GM19240 (cell line): ENCODE results near the gene MTMR2.
A peak's percentile ranks its signal among the peaks of the same experiment; 100 is the strongest.
"Not testable (repeated sequence)": the region's sequence is repeated elsewhere in the genome, so short reads cannot be mapped to it uniquely, and the experiment has no call there.

Experiments used
- DNase-seq: peaks from one replicate; pipeline ENCODE4 v3.0.0; 2011; ENCODE audit warnings: low spot score; ENCODE audit not compliant: insufficient read length

MTMR2 gene

DNA sequence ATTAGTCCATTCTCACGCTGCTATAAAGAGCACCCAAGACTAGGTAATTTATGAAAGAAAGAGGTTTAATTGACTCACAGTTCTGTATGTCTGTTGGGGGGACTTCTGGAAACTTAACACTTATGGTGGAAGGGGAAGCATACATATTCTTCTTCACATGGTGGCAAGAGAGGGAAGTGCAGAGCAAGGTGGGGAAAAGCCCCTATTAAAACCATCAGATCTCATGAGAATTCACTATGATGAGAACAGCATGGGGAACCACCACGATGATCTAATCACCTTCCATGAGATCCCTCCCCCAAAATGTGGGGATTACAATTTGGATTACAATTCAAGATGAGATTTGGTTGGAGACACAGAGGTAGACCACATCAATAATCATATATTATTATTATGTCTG lies 107.9 kb downstream of the MTMR2 start:
- no peak for DNase-seq

DNA sequence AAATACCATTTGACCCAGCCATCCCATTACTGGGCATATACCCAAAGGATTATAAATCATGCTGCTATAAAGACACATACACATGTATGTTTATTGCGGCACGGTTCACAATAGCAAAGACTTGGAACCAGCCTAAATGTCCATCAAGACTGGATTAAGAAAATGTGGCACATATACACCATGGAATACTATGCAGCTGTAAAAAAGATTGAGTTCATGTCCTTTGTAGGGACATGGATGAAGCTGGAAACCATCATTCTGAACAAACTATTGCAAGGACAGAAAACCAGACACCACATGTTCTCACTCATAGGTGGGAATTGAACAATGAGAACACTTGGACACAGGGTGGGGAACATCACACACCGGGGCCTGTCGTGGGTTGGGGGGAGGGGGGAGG lies 112.9 kb downstream of the MTMR2 start:
- not testable (repeated sequence) for DNase-seq

DNA sequence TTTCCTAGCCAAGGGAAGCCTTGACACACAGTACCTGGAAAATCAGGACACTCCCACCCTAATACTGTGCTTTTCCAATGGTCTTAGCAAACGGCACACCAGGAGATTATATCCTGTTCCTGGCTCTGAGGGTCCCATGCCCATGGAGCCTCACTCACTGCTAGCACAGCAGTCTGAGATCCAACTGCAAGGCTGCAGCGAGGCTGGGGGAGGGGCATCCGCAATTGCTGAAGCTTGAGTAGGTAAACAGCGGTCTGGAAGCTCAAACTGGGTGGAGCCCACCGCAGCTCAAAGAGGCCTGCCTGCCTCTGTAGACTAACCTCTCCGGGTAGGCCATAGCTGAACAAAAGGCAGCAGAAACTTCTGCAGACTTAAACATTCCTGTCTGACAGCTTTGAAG lies 117.4 kb downstream of the MTMR2 start:
- DNase-seq = not testable (repeated sequence)

DNA sequence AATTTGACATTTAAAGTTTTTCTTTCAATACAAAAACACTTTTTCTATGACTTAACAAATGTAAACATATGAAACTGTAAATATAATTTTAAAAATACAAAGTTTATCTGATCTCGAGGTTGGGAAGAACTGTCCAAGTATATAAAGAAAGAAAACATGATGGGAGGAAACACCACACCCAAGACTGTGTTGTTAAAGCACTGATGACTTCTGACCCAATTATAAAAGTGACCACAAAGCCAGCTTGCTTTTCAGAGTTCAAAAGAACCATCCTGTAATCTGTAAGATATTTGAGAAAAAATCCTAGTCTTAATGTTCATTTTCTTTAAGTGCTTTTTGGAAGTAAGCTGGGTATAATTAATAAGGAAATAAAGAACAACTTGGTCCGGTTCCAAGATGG lies 118.0 kb downstream of the MTMR2 start:
- no peak for DNase-seq

DNA sequence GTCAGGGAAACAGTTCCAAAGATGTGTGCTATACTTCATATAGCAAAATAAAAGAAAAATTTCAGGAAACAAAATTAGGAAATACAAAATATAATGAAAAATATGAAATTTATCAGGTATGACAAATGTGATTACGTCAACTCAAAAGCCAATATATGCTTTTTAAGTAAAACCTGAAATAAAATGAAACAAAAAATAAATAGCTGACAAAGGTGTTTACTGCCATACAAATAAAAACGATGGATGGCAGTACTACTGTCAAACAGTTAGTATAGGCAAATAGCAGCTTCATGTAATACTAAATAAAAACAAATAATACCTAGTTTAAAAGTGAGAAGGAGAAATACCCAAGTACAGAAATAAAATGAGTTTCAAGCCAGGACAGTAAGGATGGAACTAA lies 119.9 kb downstream of the MTMR2 start:
- no peak for DNase-seq

DNA sequence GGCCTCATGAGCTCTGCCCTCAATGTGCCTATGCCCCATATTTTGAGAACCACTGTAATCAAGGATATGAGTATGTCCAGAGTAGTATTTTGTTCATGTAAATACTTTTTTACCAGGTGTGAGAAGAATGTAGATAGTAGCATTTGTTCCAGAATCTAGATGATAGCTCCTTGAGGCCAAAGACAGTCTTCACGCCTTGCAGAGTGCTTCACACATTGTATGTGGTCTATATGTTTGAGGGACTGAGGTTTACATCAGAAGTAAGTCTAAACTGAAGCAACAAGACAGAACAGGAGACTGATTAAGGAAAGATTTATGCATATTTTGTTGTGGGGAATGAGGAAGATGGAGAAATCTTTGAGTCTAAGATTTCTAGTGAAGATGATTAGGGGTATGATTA lies 121.1 kb downstream of the MTMR2 start:
- DNase-seq = no peak

DNA sequence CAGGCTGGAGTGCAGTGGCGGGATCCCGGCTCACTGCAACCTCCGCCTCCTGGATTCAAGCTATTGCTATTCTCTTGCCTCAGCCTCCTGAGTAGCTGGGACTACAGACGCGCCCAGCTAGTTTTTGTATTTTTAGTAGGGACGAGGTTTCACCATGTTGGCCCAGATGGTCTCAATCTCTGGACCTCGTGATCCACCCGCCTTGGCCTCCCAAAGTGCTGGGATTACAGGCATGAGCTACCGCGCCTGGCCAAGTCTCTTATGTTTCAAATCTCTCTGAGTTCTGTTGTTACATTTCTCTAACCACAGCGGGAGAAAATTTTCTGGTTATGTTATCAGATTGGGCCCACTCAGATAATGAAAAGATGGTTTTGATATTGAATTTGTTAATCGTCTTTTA lies 123.5 kb downstream of the MTMR2 start:
- DNase-seq = no peak

DNA sequence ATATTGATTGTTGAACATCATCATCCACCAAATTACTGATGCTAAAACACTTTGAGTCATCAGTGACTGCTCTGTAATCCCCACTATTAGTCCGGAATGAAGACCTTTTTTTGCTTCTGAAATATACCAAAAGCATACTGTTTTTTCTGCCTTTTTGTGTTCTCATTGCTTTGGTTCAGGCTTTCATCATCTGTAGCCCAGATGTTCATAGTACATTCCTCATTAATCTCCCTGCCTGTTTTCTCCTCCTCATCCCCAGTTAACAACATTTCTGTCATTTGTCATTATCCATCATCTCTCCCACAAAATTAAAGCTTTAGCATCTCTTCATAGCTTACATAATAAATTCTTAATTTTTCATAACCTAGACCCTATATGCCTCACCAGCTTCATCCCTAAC lies 124.4 kb downstream of the MTMR2 start:
- no peak for DNase-seq

DNA sequence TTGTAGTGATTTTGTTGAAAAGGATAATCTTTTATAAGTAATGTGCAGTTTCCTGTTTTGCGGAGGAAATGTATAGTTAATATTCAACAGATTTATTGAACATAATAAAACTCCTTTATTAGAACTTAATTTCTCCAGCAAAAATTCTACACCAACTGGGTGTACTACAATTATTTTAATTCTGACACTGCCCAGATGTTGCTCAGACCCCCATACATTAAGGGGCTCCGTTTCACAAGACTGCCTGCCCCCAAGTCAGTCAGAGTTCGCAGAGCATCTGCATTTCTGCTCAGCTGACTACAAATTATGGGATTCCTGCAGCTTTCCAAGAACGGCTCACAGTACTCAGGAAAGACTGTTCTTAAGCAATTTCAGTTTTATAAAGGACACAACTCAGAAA lies 127.4 kb downstream of the MTMR2 start:
- DNase-seq = no peak

GRCh38 chr11:95795627-95796295 lies 128.1 kb downstream of the MTMR2 start:
- no peak for DNase-seq

DNA sequence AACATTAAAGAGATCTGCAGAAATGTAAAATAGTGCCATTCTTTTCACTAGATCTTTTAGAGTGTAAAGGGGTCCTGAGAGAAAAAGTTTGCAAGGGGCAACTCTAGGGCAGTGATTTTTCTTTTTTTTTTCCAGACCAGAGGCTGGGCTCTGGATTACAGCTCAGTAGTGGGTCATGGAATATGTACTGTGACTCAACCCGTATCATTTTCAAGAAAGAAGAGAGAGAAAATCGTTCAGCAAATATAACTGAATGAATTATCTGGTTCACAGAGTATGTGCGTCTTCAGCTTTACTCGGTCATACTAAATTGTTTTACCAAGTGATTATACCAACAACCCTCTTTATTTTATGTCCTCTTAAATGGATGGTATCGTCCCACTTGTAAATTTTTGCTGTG lies 129.8 kb downstream of the MTMR2 start:
- no peak for DNase-seq

GRCh38 chr11:95793116-95793515 lies 130.8 kb downstream of the MTMR2 start:
- no peak for DNase-seq

GRCh38 chr11:95792700-95793099 lies 131.2 kb downstream of the MTMR2 start:
- DNase-seq = no peak

DNA sequence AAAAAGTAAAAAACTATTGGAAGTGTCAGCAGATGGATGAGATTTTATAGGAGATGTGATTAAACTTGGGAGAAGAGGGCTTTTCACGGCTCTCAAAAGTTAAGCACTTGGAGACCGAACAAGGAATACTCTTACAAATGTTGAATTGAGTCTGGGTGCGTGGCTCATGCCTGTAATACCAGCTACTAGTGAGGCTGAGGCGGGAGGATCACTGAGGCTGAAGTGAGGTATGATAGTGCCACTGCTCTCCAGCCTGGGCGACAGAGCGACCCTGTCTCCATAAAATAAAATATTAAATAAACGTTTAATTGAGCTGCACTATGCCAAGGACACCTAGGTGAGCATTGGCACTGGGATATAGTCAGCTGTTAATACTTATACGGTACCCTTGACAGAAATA lies 131.7 kb downstream of the MTMR2 start:
- no peak for DNase-seq

DNA sequence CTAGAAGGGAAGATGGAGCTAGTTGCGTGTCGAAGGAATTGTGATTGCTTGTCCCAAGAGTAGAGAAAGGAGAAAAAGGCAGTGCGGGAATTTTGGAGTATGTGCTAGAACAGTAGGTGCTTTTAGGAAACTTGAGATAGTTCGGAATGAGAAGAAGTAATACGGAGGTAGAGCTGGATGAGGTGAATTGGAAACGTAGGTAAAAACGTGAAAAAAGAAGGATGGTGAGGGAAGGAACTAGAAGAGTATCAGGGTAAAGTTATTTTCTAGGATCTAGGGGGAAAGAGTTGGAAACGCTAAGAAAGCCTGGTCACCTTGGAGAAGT lies 132.2 kb downstream of the MTMR2 start:
- DNase-seq = no peak

DNA sequence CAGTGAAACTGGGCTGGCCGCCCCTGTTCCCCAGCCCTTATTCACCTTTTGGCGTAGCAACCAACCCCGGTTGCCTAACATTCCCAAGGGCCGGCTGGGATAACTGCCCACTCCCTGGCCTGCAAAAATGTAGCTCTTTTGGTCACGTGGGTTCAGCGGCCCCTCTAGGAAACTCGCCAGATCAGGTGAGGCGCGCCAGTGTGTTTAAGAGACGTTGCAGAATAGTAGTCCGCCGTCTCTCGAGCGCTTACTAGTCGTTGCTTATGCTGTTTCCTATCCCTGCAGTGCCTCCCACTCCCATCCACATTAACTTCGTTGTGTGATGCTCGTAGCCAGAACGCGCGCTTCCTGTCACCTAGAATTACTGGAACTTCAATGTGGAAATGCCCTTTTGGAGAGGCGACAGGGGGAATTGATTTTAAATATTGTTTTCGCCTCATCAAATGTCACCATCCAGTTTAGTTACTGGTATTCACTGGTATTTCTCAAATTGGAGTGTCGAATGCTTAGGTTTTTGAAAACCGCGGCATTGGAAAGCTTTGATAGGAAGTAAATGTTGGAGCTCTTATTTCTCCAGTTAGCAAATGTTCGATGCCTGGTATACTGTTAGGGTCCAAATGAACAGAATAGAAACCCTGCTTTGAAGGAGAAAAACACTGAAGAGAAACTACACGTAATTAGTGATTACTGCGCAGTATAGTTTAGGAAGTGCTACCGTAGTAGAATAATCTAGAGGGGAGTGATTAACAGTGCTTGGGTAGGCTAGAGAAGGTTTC lies 132.8 kb downstream of the MTMR2 start:
- no peak for DNase-seq

DNA sequence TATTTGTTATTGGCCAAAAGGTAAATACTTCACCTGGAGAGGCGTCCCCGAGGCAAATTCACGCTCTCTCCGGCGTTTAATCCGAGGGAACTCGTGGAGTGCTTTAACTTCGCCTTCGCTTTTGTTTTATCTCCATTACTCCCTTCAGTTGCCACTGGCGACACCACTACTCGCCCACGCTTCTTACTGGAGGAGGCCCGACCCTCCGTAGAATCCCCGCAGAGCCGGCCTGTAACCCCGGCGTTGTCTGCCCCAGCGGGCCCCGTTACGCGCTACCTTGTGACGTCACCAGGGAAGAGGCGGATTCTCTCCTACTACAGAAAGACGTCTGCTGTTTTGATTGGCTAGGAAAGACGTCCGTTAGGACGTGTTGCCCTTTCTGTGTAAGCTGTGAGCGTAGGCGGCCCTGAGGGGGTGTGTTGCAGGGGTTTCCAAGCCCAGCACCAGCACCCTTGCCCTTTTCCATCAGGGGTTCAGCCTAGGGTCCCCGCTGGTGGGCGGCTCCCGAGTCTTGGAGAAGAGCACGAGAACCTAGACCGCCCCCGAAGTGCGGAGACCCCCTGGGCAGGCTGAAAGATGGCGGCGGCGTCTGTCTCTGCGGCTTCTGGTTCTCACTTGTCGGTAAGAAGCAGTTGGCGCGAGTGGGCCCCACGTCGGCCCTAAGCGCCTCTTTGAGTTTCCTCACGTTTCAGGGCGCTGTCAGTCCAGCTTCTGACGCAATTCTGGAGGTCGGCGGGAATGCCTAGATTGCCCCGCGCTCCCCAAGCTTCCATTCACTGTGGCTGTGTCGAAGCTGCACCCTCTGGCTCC lies 133.6 kb downstream of the MTMR2 start, which contains the start of gene CEP57:
Gene CEP57 (plus strand): TSS at position 376 of the 810 bp plus-strand sequence. CDS start 201 bp downstream, at position 577.
- DNase-seq = peak; percentile 37

GRCh38 chr11:95789506-95790122 lies 134.3 kb downstream of the MTMR2 start, which contains the start of gene FAM76B:
Gene FAM76B, minus strand, starts transcription at chr11:95789782. Its CDS starts 304 bp downstream, at chr11:95789478.
- peak; percentile 41 for DNase-seq

DNA sequence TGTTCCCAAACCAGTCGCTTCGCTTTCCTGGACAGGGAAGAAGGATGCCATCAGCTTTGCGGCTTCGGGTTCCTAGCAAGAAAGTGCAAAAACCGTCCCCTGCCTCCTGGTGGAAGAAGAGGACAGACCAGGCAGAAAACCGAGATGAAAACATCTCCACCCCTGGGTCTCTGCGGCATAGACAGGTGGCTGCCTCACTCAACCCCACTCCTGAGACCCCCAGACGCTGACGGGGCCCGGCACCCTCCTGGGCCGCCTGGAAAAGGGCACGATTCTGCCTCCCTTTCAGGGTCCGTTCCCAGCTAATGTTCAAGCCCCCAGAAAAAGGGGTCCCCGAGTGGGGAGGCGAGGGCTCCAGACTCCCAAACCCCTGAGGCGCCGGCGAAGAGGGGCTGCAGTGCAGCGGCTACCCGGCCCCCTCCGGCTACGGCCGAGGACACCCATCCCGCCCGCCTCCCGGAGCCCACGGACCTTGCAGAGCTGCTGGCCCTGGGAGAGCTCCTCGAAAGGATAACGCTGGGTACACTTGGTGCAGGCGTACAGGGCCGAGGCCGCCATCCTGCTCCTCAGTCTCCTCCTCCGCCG lies 134.9 kb downstream of the MTMR2 start:
- DNase-seq = no peak
